Measurements from ENCODE around the gene FAM43A.

Gene FAM43A

GRCh38 chr3:194713299-194714136 is 27.8 kb downstream of the FAM43A start:
- DNase-seq = no peak

- DNase-seq = no peak
Measured at GRCh38 chr3:194714137-194714455, 28.4 kb downstream of the FAM43A start.

GRCh38 chr3:194714564-194714963 is 28.9 kb downstream of the FAM43A start:
- no peak for DNase-seq

- DNase-seq = peak; percentile 8
Measured at GRCh38 chr3:194715022-194715800, 29.5 kb downstream of the FAM43A start.

GRCh38 chr3:194718079-194718478 is 32.4 kb downstream of the FAM43A start:
- no peak for DNase-seq

GRCh38 chr3:194720048-194720447 is 34.4 kb downstream of the FAM43A start:
- no peak for DNase-seq

- no peak for DNase-seq
Measured at GRCh38 chr3:194723846-194724618, 38.3 kb downstream of the FAM43A start.

GRCh38 chr3:194725346-194725745 is 39.7 kb downstream of the FAM43A start:
- no peak for DNase-seq

GRCh38 chr3:194727435-194728128 is 41.9 kb downstream of the FAM43A start:
- DNase-seq = no peak

- DNase-seq = no peak
Measured at GRCh38 chr3:194728986-194729385, 43.3 kb downstream of the FAM43A start.

GRCh38 chr3:194730365-194730764 is 44.7 kb downstream of the FAM43A start:
- DNase-seq = no peak

- DNase-seq = no peak
Measured at GRCh38 chr3:194731506-194732073, 45.9 kb downstream of the FAM43A start.

- no peak for DNase-seq
Measured at GRCh38 chr3:194732617-194733016, 46.9 kb downstream of the FAM43A start.

GRCh38 chr3:194736277-194736895 is 50.7 kb downstream of the FAM43A start:
- DNase-seq = no peak

GRCh38 chr3:194736896-194737600 is 51.4 kb downstream of the FAM43A start:
- DNase-seq = peak; percentile 20

All from CD4-positive, alpha-beta T cell treated with Interleukin-21 for 1 hour (primary cell).